Right atrium auricular region (tissue), 2 donors: ENCODE measurements around the gene KIAA1328. TPM values are rescaled to one million over a fixed set of nuclear protein-coding genes. Genes with fewer than 3 reads are reported as not detected.
A peak's percentile ranks its signal among the peaks of the same experiment; 100 is the strongest.
"Not testable (repeated sequence)": the region's sequence is repeated elsewhere in the genome, so short reads cannot be mapped to it uniquely, and the experiment has no call there.

Source experiments
- DNase-seq: peaks from one replicate; pipeline ENCODE4 v3.0.0-alpha.2; 2019; ENCODE audit warnings: low spot score
- H3K27ac ChIP-seq, 2 donors: fragments of 200-600 bp; sonication (generic); 1 replicate in 1 of 2; 2 replicates in 1 of 2; pipeline ENCODE4 v1.5.1; 2016 to 2019
- H3K27me3 ChIP-seq, 2 donors: fragments of 200-600 bp; sonication (generic); one replicate each; pipeline versions ENCODE4 v1.5.1 to v1.6.0; 2017 to 2019
- H3K36me3 ChIP-seq: fragments of 200-600 bp; sonication (generic); one replicate; pipeline ENCODE4 v1.5.1; 2016
- H3K4me1 ChIP-seq, 2 donors: fragments of 200-600 bp; sonication (generic); one replicate each; pipeline versions ENCODE4 v1.5.1 to v1.6.0; 2017 to 2019
- H3K4me3 ChIP-seq, 2 donors: fragments of 200-600 bp; sonication (generic); 1 replicate in 1 of 2; 2 replicates in 1 of 2; pipeline ENCODE4 v1.5.1; 2017 to 2019; ENCODE audit warnings: mild to moderate bottlenecking in 1 of 2, moderate library complexity in 1 of 2
- H3K9me3 ChIP-seq, 2 donors: fragments of 200-600 bp; sonication (generic); one replicate each; pipeline ENCODE4 v1.5.1; 2019
- total RNA-seq, 2 donors: library from RNA; depleted of rRNA; stranded (reverse); fragments of >200 nt; gene quantifications; one replicate each; pipeline ENCODE4 v1.1.0, GENCODE V29; 2016
- TF ChIP-seq, protein P1 (sequence below), 2 donors: fragments of 200-600 bp; sonication (generic); IDR thresholded peaks; one replicate each; pipeline ENCODE4 v1.5.1; 2019; ENCODE audit warnings: antibody characterized with exemption in 2 of 2

KIAA1328 gene
- total RNA-seq, 2 donors from 2014 or later = 7.2 to 7.8 TPM

DNA sequence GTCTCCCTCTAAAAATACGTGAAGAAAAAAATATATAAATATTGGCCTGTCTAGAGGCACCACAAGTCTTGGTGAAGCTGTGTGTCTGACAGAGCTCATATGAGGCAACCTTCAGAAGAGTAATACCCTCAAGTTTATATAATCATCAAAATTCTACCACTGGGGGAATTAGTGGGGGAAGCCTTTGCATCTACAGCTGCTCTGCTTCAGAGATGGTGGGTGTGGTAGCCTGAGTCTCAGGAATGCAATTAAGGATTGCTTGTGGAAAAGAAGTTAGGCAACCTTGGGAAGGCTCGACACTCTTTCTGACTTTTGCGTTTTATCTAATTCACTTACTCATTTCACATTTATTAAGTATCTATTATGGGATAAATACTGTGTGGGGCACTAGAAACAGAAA is 17.5 kb upstream of the KIAA1328 start:
- Histone ChIP-seq H3K4me1 (peaks cover 0 to 32% of the 10 kb centered on the region in 2 donors), H3K27me3 (no peaks in the 10 kb centered on the region), H3K36me3 (peaks cover 15% of the 10 kb centered on the region), H3K9me3 (no peaks in the 10 kb centered on the region), H3K4me3 (no peak overlapping the region), H3K27ac (peak overlapping the region in 1 of 2 donors; percentile 27)
- DNase-seq = no peak
- TF ChIP-seq, protein P1, sequence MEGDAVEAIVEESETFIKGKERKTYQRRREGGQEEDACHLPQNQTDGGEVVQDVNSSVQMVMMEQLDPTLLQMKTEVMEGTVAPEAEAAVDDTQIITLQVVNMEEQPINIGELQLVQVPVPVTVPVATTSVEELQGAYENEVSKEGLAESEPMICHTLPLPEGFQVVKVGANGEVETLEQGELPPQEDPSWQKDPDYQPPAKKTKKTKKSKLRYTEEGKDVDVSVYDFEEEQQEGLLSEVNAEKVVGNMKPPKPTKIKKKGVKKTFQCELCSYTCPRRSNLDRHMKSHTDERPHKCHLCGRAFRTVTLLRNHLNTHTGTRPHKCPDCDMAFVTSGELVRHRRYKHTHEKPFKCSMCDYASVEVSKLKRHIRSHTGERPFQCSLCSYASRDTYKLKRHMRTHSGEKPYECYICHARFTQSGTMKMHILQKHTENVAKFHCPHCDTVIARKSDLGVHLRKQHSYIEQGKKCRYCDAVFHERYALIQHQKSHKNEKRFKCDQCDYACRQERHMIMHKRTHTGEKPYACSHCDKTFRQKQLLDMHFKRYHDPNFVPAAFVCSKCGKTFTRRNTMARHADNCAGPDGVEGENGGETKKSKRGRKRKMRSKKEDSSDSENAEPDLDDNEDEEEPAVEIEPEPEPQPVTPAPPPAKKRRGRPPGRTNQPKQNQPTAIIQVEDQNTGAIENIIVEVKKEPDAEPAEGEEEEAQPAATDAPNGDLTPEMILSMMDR (IDR thresholded peaks at IDR 0.05) = no peak

DNA sequence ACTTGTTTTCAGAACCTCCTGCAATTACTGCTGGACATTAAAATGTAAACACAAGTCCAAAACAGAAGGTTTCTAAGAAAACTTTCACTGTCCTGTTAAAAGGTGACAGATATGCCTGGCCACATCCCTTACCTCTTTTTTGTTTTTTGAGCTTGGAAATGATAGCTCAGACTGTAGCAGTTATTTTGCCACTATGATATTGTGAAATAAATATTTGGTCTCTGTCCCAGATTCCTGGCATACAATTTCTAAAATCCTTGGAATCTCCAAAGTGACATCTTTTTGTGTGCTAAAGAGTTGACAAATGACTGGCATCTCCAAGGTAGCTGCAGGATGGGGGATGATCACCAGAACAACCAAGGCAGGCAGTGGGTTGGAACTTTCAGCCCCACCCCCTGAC is 17.0 kb upstream of the KIAA1328 start:
- H3K9me3 ChIP-seq = no peaks in the 10 kb centered on the region
- H3K4me3 ChIP-seq = no peak overlapping the region
- H3K4me1 ChIP-seq = peaks cover 0 to 32% of the 10 kb centered on the region in 2 donors
- peaks cover 17% of the 10 kb centered on the region for H3K36me3 ChIP-seq
- TF ChIP-seq, protein P1 (IDR thresholded peaks at IDR 0.05) = no peak
- no peaks in the 10 kb centered on the region for H3K27me3 ChIP-seq
- no peak for DNase-seq
- peak overlapping the region in 1 of 2 donors; percentile 33 for H3K27ac ChIP-seq

DNA sequence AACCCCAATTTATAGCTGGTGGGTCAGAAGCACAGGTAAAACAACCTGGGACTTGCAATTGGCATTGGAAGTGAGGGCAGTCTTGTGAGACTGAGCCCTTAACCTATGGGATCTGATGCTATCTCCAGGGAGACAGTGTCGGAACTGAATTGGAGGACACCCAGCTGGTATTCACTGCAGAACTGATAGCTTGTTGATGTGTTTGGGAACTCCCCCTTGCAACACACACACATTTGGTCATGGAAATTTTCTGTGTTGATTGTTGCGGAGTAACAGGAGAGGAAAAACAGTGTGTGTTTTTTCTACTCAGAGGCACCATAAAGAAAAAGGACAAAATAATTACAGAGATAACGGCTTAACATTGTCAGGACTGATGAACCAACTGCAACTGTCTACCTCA is 16.2 kb upstream of the KIAA1328 start:
- no peaks in the 10 kb centered on the region for H3K27me3 ChIP-seq
- no peaks in the 10 kb centered on the region for H3K9me3 ChIP-seq
- H3K27ac ChIP-seq = peak overlapping the region in 1 of 2 donors; percentile 33
- H3K4me3 ChIP-seq = no peak overlapping the region
- H3K36me3 ChIP-seq = peaks cover 11% of the 10 kb centered on the region
- H3K4me1 ChIP-seq = peaks cover 0 to 32% of the 10 kb centered on the region in 2 donors
- no peak for DNase-seq
- TF ChIP-seq, protein P1 (IDR thresholded peaks at IDR 0.05) = no peak

DNA sequence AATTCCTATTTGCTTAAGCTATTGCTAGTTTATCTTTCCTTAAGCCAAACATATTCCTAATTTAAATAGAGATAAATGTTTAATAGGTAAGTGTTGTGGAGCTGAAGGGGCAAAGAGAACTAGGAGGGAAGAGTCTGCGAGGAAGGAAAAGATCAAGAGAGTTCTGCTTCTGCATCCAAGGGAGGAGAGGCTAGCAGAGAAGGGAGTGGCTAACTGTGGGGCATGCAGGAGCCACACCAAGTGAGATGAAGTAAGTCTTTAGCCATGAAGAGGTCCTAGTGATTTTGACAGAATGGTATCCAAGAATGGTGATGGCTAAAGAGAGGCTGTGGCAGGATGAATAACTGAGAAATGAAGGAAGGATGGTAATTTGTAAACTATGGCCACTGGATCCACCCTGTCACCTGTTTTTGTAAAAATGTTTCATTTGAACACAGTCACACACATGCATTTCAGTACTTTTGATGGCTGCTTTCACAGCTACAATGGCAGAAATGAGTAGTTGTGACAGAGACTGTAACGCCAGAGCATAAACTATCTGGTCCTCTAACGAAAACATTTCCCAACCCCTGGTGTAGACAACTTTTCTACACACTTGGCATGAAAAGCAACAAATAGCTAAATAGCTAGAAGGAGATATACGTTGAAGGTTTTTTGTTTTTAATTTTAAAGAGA is 15.7 kb upstream of the KIAA1328 start:
- Histone ChIP-seq H3K9me3 (no peaks in the 10 kb centered on the region), H3K27ac (peak overlapping the region in 1 of 2 donors; percentile 33), H3K4me1 (peaks cover 0 to 32% of the 10 kb centered on the region in 2 donors), H3K27me3 (no peaks in the 10 kb centered on the region), H3K36me3 (peaks cover 8% of the 10 kb centered on the region), H3K4me3 (no peak overlapping the region)
- TF ChIP-seq, protein P1 (IDR thresholded peaks at IDR 0.05) = no peak
- DNase-seq = no peak

DNA sequence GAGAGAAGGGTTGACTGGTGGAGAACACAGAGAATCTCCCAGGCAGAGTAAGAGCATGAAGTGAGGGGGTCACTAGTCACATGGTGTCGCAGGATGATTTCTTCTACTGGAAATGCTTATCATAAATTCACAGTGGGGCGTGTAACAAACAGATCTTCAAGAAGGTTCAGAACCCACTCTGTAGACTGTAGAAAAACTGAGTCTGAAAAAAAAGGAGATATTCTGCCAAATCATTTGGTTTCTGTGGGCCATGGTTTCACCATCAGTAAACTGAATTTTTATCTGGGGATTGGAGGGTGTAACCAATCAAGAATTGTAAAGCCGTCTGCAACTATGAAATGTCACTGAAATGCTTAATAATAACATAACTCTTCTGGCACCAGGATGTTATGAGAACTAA is 15.1 kb upstream of the KIAA1328 start:
- TF ChIP-seq, protein P1 (IDR thresholded peaks at IDR 0.05) = no peak
- Histone ChIP-seq H3K4me3 (no peak overlapping the region), H3K27me3 (no peaks in the 10 kb centered on the region), H3K4me1 (peaks cover 0 to 32% of the 10 kb centered on the region in 2 donors), H3K9me3 (no peaks in the 10 kb centered on the region), H3K36me3 (peaks cover 8% of the 10 kb centered on the region), H3K27ac (no peak overlapping the region)
- no peak for DNase-seq

DNA sequence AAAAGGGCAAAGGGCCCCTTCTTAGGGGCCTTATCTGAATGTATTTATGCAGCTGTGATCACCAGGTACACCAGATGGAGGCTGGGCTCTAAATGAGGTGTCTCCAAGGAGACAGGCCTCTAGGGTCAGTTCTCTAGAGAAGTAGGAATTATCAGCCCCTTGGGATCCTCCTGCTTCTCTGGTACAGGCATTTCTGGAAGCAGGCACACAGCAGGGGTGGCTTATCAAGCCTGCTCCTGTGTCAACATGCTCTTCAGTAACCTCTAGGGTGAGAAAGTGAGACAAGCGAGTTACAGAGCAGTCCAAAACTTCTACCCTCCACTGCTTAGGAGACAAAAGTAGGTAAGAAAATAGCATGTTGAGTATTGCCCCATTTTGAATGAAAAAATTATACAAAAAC is 13.9 kb upstream of the KIAA1328 start:
- Histone ChIP-seq H3K9me3 (no peaks in the 10 kb centered on the region), H3K36me3 (peaks cover 8% of the 10 kb centered on the region), H3K4me3 (no peak overlapping the region), H3K27me3 (no peaks in the 10 kb centered on the region), H3K27ac (peak overlapping the region; percentile 4 to 22), H3K4me1 (peaks cover 0 to 32% of the 10 kb centered on the region in 2 donors)
- DNase-seq = no peak
- TF ChIP-seq, protein P1 (IDR thresholded peaks at IDR 0.05) = no peak

DNA sequence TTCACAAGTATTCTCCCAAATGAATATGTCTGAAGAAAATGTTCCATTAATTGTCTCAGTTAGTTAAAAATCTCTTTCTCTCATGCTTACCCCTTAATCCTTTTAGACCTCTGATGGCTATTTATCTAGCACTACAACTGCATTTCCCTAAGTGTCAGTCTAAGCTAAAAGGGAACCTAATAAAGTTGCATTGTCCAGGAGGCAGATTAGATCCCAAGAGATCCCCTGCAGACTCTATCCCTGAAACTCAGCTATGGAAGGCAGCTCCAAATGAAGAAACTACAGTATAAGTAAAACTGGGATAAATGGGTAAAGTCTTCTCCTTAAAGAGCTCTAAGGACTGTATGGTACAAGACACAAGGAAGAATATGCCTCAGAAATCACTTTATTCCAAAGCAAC is 12.8 kb upstream of the KIAA1328 start:
- not testable (repeated sequence) for H3K27ac ChIP-seq, H3K36me3 ChIP-seq, H3K4me3 ChIP-seq, DNase-seq, H3K27me3 ChIP-seq, H3K9me3 ChIP-seq
- H3K4me1 ChIP-seq = peaks cover 0 to 32% of the 10 kb centered on the region in 2 donors
